Muscle of back (tissue), 11 donors: Measurements from ENCODE around the gene USH2A. TPM values are rescaled to one million over a fixed set of nuclear protein-coding genes. Genes with fewer than 3 reads are reported as not detected.
A peak's percentile ranks its signal among the peaks of the same experiment; 100 is the strongest.

ENCODE experiments used
- DNase-seq, 3 donors: peaks; one replicate each; pipeline versions ENCODE4 v3.0.0 to v3.0.0-alpha.2; 2013
- polyA plus RNA-seq, 10 donors: library from polyadenylated mRNA; unstranded; fragments of 120-200 nt; gene quantifications; one replicate each; pipeline ENCODE4 v1.2.1, GENCODE V29; 2013; ENCODE audit not compliant: insufficient read length in 10 of 10

USH2A gene
- polyA plus RNA-seq, 10 donors, result 0.04 to 0.13 (median 0.07) TPM

GRCh38 chr1:215710036-215710898 lies 713.0 kb downstream of the USH2A start:
- peak in 1 of 3 donors; percentile 23 for DNase-seq

DNA sequence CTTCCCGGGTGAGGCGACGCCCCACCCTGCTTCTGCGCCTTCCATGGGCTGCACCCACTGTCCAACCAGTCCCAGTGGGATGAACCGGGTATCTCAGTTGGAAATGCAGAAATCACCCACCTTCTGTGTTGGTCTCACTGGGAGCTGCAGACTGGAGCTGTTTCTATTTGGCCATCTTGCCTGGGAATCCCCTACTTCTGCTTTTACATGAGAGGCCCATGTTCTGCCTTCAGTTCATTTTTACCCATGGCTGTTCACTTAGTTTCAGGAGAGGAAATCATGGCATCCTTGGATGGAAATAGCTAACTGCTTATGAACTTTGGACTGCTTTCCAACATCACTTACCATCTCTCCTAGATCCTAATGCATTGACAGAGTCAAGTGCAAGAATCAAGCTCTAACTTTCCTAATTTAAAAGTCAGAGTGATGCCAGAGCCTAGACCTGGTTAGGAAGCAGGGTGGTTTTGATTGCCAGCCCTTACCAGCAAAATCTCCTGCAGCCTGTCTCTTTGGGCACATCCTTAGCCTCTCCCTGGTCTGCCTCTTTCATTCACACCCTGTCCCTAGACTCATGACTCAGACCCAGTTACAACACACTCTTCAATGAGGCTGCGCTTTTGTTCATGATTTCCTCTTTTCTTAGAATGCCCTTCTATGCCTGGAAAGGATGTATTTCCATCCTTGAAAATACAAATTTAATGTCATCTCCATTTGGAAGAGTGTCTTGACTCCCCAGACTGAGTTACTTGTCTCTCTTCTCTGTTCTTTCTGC lies 719.0 kb downstream of the USH2A start:
- DNase-seq, result no peak

DNA sequence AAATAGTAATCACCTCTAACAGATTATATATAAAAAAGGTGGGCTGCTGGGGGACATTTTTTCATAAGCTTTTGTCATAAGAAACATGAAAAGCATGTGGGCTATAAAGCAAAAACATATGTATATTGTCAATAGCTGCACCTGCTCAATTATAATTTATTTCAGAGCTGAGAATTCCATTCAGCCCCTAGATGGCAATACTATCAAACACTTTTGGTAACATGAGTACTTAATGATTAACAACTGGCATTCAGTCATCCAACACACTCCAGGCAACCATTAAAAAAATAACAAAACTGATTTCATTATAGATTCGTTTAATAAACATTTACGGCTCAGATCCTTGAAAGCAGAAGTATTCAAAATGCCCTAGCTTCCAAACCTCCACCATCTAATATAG lies 741.0 kb downstream of the USH2A start:
- DNase-seq, result no peak

DNA sequence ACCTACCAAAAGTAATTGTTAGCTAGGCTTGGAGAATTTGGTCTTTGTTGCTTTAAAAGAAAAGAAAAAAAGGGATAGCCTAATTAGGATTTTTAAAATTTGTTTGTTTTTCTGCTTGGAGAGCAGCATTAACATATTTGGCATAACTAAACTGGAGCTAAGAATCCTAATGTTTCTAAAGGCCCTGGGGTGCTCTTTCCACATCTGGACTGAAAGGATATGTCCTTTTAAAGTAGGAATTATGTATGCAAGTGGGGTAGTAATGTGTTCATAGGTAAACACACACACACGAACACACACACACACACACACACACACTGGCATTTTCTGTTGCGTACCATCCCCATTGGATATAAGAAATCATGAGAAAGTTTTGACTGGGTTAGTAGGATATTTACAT lies 742.2 kb downstream of the USH2A start:
- no peak for DNase-seq

DNA sequence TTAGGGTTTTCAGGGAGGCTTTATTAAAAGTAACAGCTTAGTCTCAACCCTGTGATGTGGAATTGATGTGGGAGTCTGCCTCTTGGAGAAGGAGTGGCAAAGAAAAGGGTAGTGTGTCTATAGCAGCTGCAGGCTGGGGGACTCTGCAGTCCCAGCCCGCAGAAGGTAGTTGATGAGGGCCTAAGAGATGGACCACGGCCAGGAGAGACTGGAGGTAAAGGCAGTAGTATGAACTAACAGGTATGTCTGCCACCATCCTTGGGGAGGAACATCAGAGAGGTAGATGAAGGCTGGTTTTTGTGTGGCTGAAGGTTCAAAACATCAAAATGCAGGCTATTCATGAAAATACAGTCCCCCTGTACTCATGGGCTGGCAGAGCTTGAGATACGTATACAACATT lies 744.0 kb downstream of the USH2A start:
- DNase-seq, result no peak

DNA sequence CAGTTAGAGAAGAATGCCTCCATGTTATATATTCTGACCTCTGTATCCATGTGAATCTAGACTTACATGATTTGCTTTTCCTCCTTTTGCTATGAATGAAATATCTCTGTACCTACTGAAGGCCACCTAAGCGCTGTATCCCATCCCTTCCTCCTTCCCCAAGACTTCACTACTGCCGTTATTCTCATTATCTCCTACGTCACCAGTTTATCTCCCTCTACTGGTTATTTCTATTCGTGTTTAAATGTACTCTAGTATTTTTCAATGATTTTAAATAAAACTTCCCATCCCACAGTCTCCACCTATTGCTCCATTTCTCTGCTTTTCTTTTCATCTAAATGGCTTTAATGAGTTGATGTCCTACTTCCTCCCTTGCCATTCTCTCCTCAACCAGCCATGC lies 746.1 kb downstream of the USH2A start:
- DNase-seq, result no peak

DNA sequence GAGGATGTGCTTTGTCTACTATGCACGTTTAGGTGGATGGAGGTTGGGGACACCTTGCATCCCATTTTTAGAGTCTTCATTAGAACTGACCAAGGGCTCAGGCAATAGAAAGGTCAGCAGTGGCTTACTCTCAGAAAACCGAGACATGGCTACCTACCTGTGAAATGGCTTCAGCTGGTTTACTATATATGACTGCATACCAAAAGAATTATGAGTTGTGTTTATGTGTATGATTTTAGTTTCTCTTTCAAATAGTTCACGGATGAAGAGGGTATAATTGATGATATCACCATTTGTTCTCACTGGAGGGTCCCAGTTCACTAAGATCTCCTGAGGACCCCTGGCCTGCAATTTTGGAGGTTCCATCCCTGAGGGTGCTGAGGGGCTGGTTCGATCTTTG lies 749.3 kb downstream of the USH2A start:
- no peak for DNase-seq

- no peak for DNase-seq
Measured at GRCh38 chr1:215672482-215672881, 750.8 kb downstream of the USH2A start.

DNA sequence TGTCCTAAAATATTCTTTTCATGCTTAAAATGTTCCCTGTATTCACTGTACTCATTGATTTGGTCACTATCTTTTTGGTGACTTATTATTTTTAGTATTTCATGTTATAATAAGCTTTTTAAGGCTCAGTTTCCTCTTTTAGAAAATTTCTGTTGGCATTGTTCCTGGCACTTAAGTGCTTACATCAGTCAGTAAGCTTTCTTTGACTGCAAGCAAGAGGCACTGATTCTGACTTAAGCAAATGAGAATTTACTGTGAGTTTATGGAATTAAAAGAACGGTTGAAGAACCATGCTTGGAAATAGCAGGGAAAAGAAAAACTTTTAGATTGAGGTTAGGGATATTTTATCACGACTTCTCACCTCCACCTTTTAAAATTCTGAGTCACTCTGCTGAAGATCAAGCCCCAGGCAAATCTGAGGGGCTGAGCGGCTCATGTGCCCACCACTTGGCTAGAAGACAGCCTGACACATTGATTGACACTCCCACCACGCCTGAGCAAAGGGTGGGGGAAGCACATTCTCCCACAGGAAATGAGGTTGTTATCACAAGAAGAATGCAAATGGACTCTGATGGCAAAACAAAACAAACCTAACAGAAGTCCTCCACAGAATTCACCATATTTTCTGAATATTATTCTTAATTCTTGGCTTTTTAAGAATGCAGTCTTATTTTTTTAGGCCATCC lies 753.3 kb downstream of the USH2A start:
- no peak for DNase-seq

GRCh38 chr1:215667761-215668160 lies 755.5 kb downstream of the USH2A start:
- no peak for DNase-seq

- peak in 1 of 3 donors; percentile 27 for DNase-seq
Measured at GRCh38 chr1:215665215-215665614, 758.0 kb downstream of the USH2A start.

DNA sequence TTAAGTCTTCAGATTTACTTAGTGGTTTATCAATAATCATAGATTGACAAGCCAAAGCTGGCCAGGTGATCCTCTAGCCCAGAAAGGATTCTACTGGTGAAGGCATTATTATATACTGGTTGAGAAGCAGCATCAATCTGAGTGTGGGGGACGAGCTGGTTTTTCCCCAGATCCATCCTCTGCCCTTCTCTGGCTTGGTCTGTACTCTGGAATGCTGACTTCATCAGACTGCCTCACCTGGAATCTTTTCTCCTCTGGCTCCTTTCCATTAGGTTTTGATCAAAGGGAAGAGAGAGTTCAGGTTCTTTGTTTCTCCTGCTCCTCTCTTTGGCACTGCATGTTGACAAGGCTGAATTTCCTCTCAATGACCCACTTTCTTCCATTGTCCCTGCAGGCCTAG lies 762.2 kb downstream of the USH2A start:
- no peak for DNase-seq

- no peak for DNase-seq
Measured at GRCh38 chr1:215660259-215660658, 763.0 kb downstream of the USH2A start.

DNA sequence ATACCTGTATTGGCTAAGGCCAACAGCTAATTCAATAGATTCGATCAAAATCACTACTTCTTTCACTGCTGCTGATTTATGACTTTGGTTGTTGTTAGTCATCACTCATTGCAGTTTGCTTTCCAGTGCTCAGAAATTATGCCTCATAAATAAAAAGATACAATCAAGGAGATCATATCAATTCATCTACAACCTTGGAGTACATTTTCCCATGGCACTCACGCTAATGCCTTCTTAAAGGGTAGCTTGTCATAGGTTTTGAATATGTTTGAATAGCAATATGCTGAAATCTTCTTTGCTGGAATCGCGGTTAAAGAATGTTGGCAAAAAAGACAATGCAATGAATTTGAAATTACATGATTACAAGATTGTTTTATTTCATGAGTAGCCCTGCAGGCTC lies 766.2 kb downstream of the USH2A start:
- no peak for DNase-seq

DNA sequence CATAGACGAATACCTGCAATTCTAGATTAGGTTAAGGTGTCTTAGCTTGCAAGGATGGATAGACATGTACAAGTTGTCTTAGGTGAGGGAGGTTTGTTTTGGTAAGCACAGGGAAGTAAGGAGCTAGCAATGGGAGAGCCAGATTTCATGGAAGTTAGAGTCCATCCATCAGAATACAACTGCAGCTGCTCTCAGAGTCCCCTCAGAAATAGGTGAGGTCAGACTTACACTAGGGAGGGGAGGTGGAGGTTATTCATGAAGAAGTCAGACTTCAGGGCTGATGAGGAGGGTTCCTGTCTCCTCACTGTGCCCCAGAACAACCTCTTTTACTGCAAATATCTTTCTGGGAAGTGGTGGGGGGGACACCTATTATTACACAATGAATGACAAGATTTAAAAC lies 770.9 kb downstream of the USH2A start:
- DNase-seq, result no peak

DNA sequence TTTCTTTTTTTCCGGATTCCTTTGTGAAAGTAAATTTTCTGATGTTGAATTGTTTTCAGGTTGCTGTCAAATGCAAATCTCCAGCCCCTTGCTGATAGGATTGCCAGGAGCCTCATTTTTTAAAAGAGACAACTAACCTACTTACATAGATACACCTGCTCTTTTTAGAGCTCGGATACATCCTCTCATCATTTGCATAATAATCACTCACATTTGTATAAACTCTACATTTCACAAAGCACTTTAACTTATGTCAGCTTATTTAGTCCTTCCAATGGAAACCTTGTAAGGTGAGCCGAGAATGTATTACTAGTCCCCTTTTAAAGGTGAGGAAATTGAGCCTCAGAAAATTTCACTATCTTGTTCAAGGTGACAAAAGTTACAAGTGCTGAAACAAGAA lies 771.4 kb downstream of the USH2A start:
- no peak for DNase-seq

GRCh38 chr1:215650446-215651149 lies 772.6 kb downstream of the USH2A start:
- no peak for DNase-seq

GRCh38 chr1:215648957-215649356 lies 774.3 kb downstream of the USH2A start:
- no peak for DNase-seq

- DNase-seq, result no peak
Measured at GRCh38 chr1:215647738-215648137, 775.5 kb downstream of the USH2A start.

GRCh38 chr1:215645861-215646260 lies 777.4 kb downstream of the USH2A start:
- DNase-seq, result no peak

DNA sequence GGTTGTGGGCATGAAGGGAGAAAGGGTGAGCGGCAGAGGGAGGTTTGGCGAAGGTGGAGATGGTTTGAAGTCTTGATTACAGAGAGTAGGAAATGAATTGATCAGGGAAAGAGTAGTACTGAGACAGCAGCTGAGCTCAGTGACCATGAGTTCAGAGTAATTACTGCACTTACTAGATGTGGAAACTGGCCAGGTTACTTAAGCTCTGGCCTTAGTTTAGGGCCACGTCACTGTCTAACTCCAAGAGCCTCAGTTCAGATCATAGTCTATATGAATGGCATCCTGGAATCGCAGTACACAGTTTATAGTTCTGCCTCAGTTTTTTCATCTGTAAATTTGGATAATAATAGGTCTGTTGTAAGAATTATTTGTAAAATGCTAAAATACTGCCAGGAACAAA lies 778.1 kb downstream of the USH2A start:
- DNase-seq, result no peak
